Lower leg skin (tissue), 3 donors: ENCODE measurements around the gene SH2D3C.

Source experiments
- CTCF ChIP-seq, 3 donors: fragments of 450-650 bp; IDR thresholded peaks; one replicate each; pipeline ENCODE4 v1.5.1; 2016; ENCODE audit warnings: antibody characterized with exemption in 3 of 3, mild to moderate bottlenecking in 3 of 3, moderate library complexity in 2 of 3
- POLR2A ChIP-seq, 2 donors: fragments of 450-650 bp; IDR thresholded peaks; one replicate each; pipeline ENCODE4 v1.6.1; 2016 to 2017; ENCODE audit warnings: antibody characterized with exemption in 2 of 2, mild to moderate bottlenecking in 1 of 2, moderate library complexity in 1 of 2

- TF ChIP-seq CTCF (IDR thresholded peaks at IDR 0.05) (no peak), POLR2A (IDR thresholded peaks at IDR 0.05) (no peak)
These were observed 893 bp upstream of the SH2D3C start for GRCh38 chr9:127779136-127779981.
